ENCODE data around the gene NSDHL.
"Not testable (repeated sequence)": the region's sequence is repeated elsewhere in the genome, so short reads cannot be mapped to it uniquely, and the experiment has no call there.

The NSDHL gene

GRCh38 chrX:152830312-152831305 is at the start of gene NSDHL, which contains the start of gene CETN2:
NSDHL (plus strand) TSS chrX:152831063; CDS start chrX:152846325, 15,262 bp downstream.
CETN2 (minus strand) TSS chrX:152830757; CDS start chrX:152830710, 47 bp downstream.
- DNase-seq: peak; percentile 98

GRCh38 chrX:152787062-152787461 is 43.8 kb upstream of the NSDHL start:
- DNase-seq: not testable (repeated sequence)

- DNase-seq: no peak
Measured at GRCh38 chrX:152798945-152799344, 31.9 kb upstream of the NSDHL start.

- no peak for DNase-seq
Measured at GRCh38 chrX:152806035-152806434, 24.8 kb upstream of the NSDHL start.

- DNase-seq: no peak
Measured at GRCh38 chrX:152810403-152810802, 20.5 kb upstream of the NSDHL start.

- DNase-seq: no peak
Measured at GRCh38 chrX:152813206-152813605, 17.7 kb upstream of the NSDHL start.

- no peak for DNase-seq
Measured at GRCh38 chrX:152814048-152814447, 16.8 kb upstream of the NSDHL start.

DNA sequence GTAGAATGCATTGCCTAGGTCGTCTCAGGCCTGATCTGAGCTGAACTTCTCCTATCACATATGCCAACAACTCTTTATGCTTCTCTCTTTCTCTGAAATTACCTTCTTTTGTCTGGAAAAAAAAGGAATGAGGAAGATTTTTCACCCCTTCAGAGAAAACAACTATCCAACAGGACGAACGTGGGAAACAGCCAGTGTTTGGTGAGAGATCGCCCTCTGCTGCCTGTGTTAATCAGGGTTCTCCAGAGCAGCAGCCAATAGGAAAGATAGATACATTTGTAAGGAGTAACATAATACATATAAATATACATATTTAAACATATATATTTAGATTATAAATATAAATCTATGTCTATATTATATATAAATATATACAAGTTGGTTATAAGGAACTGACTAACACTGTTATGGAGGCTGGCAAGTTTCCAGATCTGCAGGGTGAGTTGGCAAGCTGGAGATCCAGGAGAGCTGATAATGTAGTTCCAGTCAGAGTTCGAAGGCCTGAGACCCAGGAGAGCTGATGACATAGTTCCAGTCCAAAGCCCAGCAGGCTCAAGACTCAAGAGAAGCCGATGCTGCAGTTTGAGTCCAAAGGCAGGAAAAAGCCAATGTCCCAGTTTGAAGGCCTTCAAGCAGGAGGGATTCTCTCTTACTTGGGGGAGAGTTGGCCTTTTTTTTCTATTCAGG is 13.6 kb upstream of the NSDHL start:
- peak; percentile 26 for DNase-seq

DNA sequence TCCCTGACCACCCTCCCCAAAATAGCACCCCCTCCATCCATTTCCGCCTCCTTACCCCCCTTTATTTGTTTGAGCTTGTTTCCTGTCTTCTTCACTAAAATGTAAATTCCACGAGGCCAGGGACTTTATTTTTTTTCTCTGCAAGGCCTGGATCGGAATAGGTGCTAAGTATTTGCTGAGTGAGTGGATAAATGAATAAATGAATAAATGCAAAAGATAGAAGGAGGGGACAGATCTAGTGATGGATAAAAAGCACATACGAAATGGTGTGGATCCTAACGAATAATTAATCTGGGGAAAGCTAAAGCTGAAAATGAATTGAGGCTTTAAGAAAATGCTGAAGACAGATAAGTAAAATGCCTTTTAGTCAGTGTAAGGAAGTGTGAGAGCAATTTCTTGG is 12.5 kb upstream of the NSDHL start:
- no peak for DNase-seq

DNA sequence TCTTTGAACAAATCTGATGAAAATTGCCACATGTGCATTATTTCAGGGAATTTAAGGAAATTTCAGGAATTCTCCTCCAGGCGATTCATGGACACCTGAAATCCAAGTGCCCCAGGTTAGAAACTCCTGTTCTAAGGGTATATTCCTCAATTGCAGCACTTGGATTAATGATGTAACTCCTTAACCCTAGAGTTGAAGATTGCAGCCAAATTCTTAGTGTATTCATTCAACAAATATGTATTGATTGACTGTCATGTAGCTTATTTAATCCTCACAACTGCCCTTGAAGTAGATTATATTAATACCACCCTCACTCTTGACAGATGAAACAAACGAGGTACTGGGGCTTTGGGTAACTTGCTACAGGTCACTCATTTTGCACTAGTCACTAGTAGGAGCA is 11.6 kb upstream of the NSDHL start:
- DNase-seq: no peak

DNA sequence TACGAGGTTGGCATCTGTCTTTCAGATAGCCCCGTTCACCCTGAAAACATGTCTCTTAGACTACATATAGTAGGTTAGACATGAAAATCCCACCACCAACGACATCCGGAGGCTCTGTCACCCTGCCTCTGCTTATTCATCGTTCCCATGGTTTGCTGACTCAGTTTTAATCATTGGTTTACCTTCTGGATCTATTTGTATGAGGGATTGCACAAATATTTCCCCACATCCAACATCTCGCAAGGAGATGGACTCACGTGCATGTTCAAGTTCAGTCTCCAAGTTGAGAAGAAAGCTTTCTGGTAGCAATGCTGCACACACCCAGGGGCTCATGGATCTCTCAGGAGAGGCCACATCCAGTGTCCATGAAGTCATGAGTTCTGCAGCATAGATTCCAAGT is 11.1 kb upstream of the NSDHL start:
- DNase-seq: no peak

DNA sequence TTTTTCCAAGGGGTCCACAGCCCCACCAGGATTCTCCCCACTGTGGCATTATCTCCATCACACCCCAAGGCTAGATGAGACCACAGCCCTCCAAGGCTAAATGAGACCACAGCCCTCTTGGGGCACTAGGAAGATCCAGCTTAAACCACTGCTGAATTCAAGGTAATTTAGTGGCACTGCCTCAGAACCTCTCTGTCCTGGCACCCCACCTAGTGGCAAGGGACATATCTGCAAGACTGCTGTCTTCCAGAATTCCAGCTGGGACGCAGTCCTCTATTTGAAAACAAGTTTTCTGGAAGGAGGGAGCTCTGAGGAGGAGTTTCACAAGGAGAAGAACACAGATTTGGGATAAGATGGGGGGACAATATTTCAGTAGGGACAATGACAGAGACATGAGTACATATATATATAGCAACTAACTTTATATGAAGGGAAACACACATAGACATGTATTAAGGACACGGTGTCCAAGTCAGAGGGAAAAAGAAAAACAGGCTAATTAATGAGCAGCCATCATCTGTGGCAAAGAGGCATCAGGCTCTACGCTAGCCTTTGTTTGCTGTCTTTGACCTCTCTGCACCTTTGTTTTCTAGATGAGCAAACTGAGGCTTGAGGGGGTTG is 9.6 kb upstream of the NSDHL start:
- no peak for DNase-seq

GRCh38 chrX:152822383-152823086 is 8.3 kb upstream of the NSDHL start:
- DNase-seq: no peak

- no peak for DNase-seq
Measured at GRCh38 chrX:152823657-152824056, 7.2 kb upstream of the NSDHL start.

DNA sequence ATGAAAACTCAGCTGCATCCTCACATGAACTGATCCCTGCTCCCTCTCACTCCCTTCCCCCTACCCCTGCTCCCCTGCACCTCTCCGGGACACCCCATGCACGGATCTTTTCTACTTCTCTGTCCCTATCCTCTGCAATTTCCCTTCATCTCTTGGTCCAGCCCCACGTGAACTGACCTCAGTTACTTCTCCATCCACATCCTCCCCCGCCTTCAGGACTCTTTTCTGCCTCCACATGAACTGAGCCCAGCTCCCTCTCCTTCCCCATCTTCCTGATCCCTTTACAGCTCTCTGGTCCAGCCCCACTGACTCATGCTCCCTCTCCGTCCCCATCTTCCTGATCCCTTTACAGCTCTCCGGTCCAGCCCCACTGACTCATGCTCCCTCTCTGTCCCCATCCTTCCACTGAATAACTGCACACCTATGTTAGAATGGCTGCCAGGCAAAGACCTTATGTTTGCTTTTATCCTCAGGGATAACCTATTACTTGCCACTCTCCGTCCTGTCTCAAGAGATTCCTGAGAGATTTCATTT is 6.0 kb upstream of the NSDHL start:
- no peak for DNase-seq

DNA sequence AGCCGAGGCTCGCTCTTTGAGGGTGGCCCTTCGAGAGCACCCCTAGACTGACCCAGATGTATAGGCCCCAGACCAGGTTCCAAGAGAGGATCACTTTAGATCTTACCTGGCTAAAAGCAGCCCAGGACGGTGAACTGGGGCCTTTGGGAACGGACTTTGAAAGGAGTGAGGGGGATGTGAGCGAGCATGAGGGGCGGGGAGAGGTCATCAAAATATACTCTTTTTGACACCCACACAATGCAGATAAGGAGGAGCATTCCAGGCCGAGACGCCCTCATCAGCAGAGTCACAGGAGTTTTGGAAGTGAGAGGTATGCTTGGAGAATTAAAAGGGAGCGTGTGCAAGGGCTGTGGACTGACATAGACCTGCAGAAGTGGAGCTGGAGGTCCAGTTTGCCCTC is 528 bp downstream of the NSDHL start:
- no peak for DNase-seq

DNA sequence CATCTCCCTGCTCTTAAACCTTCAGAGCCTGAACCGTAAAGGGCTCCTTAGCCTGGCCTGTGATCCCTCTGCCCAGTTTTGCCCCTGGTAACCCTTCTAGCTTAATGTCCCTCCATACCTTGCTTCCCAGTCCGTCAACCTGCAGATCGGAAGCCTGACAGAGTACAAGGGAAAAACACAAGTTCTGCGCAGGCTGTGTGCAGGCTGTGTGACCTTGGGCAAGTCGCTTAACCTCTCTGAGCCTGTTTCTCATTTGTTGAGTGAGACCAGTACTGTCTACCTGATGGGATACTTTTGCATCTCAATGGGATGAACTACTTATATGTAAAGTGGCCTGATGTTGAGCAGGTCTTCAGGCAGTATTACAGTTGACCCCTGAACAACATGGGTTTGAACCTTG is 1.7 kb downstream of the NSDHL start:
- DNase-seq: no peak

- DNase-seq: no peak
Measured at GRCh38 chrX:152833378-152833777, 2.5 kb downstream of the NSDHL start.

DNA sequence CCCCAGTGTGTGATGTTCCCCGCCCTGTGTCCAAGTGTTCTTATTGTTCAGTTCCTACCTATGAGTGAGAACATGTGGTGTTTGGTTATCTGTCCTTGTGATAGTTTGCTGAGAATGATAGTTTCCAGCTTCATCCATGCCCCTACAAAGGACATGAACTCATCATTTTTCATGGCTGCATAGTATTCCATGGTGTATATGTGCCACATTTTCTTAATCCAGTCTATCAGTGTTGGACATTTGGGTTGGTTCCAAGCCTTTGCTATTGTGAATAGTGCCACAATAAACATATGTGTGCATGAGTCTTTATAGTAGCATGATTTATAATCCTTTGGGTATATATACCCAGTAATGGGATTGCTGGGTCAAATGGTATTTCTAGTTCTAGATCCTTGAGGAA is 4.6 kb downstream of the NSDHL start:
- DNase-seq: not testable (repeated sequence)

GRCh38 chrX:152842772-152843338 is 12.0 kb downstream of the NSDHL start:
- no peak for DNase-seq

DNA sequence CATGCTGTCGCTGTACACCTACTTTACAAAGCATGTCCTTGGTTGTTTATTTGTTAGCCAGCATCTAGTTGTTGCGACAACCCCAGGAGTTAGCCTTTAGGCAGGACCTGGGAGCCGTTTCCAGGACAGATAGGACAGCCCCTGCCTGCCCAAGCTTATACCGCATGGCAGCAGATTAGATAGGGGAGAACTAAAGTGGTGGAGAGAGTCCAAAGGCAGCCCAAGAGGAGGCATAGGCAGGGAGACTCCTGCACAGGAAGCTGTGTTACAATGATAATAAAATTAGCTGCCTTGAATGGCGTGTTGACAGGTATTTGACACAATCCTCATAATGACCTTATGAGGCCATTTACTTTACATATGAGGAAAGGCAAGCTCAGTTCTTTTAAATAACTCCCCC is 13.0 kb downstream of the NSDHL start:
- no peak for DNase-seq

DNA sequence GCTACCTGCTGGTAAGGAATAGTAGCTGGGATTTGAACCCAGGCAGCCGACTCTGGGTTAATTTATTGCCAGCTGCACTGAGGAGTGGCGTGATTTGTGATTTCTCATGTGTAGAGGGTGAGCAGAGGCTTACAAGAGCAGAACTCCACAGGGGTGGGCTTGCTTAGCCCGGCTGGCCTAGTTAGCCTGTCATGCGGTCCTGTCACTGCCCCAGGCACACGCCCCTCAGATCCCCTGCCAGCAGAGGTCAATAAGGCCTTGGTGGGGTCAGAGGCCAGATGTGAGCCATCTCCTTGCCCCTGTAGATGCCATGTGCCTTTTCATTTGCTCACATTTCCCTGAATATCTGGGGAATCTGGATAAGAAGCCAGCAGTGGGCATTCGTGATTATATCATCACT is 13.4 kb downstream of the NSDHL start:
- DNase-seq: no peak
